T-helper 2 cell treated with Interferon-gamma antibody and Interleukin-4, amounts not matched to agents 5 μg/mL and 100 μg/mL, for 36 hours (primary cell): ENCODE measurements around the gene CLEC2D.
"Not testable (repeated sequence)": the region's sequence is repeated elsewhere in the genome, so short reads cannot be mapped to it uniquely, and the experiment has no call there.

Source experiments
- DNase-seq: peaks from one replicate; pipeline ENCODE4 v3.0.0; 2021; ENCODE audit warnings: low spot score
- H3K27ac Mint-ChIP-seq: one replicate; pipeline ENCODE4 v1.8.0; 2021; ENCODE audit warnings: mild to moderate bottlenecking, mixed read lengths
- H3K27me3 Mint-ChIP-seq: one replicate; pipeline ENCODE4 v1.8.0; 2021; ENCODE audit warnings: low read depth, mixed read lengths
- H3K36me3 Mint-ChIP-seq: one replicate; pipeline ENCODE4 v1.8.0; 2021; ENCODE audit warnings: low read depth, mixed read lengths
- H3K4me1 Mint-ChIP-seq: one replicate; pipeline ENCODE4 v1.8.0; 2021; ENCODE audit warnings: low read depth, mixed read lengths
- H3K4me3 Mint-ChIP-seq: one replicate; pipeline ENCODE4 v1.8.0; 2022; ENCODE audit warnings: mild to moderate bottlenecking, moderate library complexity, mixed read lengths
- H3K9me3 Mint-ChIP-seq: one replicate; pipeline ENCODE4 v1.8.0; 2021; ENCODE audit warnings: mixed read lengths

CLEC2D gene

GRCh38 chr12:9669534-9669933 is at the start of gene CLEC2D:
Gene CLEC2D (plus strand): TSS chr12:9669713. CDS start chr12:9669735, 22 bp downstream.
- peak within 1 kb of the TSS; percentile 97 for H3K27ac Mint-ChIP-seq
- H3K27me3 Mint-ChIP-seq = no peaks in the 10 kb centered on the region
- H3K4me3 Mint-ChIP-seq = peak within 1 kb of the TSS; percentile 89
- peaks cover 65% of the 10 kb centered on the region for H3K36me3 Mint-ChIP-seq
- DNase-seq = peak; percentile 70
- H3K9me3 Mint-ChIP-seq = no peaks in the 10 kb centered on the region
- H3K4me1 Mint-ChIP-seq = peaks cover 45% of the 10 kb centered on the region

GRCh38 chr12:9625019-9625418 is 44.5 kb upstream of the CLEC2D start:
- DNase-seq = no peak
- Mint-ChIP-seq H3K4me3 (no peak overlapping the region), H3K36me3 (peaks cover 23% of the 10 kb centered on the region), H3K9me3 (peaks cover 27% of the 10 kb centered on the region), H3K27me3 (peaks cover 16% of the 10 kb centered on the region), H3K27ac (no peak overlapping the region), H3K4me1 (peaks cover 2% of the 10 kb centered on the region)

- DNase-seq = no peak
- peaks cover 23% of the 10 kb centered on the region for H3K36me3 Mint-ChIP-seq
- H3K9me3 Mint-ChIP-seq = peaks cover 27% of the 10 kb centered on the region
- H3K4me3 Mint-ChIP-seq = no peak overlapping the region
- H3K27me3 Mint-ChIP-seq = peaks cover 23% of the 10 kb centered on the region
- no peak overlapping the region for H3K27ac Mint-ChIP-seq
- H3K4me1 Mint-ChIP-seq = peaks cover 1% of the 10 kb centered on the region
These were observed 43.2 kb upstream of the CLEC2D start for GRCh38 chr12:9626291-9626690.

- H3K9me3 Mint-ChIP-seq = peaks cover 27% of the 10 kb centered on the region
- peaks cover 1% of the 10 kb centered on the region for H3K4me1 Mint-ChIP-seq
- no peak for DNase-seq
- no peak overlapping the region for H3K27ac Mint-ChIP-seq
- no peak overlapping the region for H3K4me3 Mint-ChIP-seq
- H3K36me3 Mint-ChIP-seq = peaks cover 22% of the 10 kb centered on the region
- H3K27me3 Mint-ChIP-seq = peaks cover 25% of the 10 kb centered on the region
These were observed 42.7 kb upstream of the CLEC2D start for GRCh38 chr12:9626821-9627220.

- Mint-ChIP-seq H3K9me3 (peaks cover 5% of the 10 kb centered on the region), H3K27me3 (peaks cover 17% of the 10 kb centered on the region), H3K27ac (no peak overlapping the region), H3K36me3 (peaks cover 11% of the 10 kb centered on the region), H3K4me1 (peaks cover 35% of the 10 kb centered on the region), H3K4me3 (no peak overlapping the region)
- no peak for DNase-seq
These were observed 36.7 kb upstream of the CLEC2D start for GRCh38 chr12:9632766-9633165.

DNA sequence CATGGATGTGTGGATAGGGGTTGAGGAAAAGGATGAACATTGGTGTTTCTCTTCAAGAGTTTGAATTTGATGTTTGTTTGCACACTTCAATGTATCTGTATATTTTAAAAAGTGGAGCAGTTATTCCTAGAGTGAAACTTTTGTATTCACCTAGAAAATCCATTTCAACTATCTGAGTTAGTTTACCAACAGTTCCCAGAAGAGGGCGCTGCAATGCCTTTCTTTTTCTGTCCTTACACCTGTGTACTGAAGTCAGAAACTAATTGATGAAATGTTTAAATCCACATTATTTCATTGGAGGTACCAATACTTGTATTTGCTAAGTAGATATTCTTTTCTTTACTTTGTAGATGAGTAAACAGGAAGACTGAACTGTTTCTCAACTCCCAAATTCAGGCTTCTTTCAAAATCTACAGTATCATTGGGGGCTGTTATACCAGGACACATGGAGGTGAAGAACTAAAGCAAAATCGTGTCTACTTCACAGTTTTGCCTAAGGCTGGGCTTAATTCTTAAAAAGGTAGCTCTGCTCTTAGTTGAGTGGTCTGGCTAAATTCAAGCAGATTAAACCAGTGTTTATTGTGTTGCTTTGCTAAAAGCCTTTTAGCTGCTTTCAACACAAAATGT is 35.2 kb upstream of the CLEC2D start:
- Mint-ChIP-seq H3K27me3 (peaks cover 13% of the 10 kb centered on the region), H3K36me3 (peaks cover 16% of the 10 kb centered on the region), H3K27ac (peak overlapping the region; percentile 67), H3K9me3 (peaks cover 9% of the 10 kb centered on the region), H3K4me1 (peaks cover 41% of the 10 kb centered on the region), H3K4me3 (peak overlapping the region; percentile 55)
- DNase-seq = peak; percentile 54

DNA sequence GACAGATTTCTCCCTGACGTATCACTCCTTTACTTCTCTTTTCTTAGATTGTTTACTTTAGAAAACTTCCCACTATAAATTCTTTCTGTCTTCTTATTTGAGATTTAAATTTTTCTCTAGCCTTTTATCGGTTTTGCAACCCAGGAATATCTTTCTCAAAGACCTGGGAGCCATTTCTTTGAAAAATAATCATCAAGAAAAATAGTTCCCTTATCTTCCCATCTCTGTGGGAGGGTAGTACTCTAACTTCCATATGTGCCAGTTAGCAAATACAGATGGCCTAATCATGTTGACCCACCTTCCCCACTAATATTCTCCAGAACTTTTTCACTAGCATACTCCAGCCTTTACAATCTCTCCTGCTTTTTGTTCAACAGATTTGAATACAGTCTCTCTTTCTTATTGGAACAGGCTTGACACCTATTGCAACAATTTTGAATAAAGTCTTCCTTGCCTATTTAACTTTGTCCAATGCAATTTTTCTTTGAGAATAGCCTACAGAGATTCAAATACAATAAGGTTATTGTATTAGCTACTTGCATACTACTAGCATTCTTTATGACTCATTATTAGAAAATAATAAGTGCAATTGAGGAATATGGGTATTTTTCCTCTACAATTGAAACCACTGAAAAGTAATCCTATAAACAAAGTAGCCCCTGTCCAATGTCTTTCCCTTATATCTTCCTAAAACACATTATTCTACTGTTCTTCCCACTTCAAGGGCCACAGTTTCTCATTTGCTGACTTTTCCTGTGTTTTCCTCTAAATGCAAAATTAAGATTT is 34.4 kb upstream of the CLEC2D start:
- peaks cover 40% of the 10 kb centered on the region for H3K4me1 Mint-ChIP-seq
- H3K27ac Mint-ChIP-seq = peak overlapping the region; percentile 1

DNA sequence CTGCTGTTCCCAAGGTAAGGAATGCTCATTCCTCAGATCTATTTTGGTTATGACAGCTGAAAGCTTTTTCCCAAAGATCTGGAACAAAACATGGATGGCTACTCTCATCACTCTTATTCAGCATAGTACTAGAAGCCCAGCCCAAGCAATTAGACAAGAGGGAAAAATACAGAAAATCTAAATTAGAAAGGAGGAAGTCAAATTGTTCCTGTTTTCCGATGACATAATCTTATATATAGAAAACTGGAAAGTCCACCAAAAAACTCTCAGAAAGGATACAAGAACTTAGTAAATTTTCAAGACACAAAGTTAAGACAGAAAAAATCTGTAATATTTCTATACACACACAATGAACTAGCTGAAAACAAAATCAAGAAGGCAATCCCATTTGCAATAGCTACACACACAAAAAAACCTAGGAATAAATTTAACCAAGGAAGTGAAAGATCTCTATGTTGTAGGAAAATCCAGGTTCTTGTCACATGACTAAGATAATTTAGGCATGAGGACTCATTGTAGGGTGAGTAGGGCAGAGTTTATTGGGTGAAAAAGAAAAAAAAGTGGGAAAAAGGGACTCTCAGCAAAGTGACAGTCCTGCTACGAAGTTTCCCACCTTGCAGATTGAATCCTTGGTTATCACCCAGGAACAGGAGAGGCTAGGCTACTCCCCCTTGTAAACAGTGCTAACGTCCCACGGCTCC is 33.2 kb upstream of the CLEC2D start:
- DNase-seq = no peak
- H3K27ac Mint-ChIP-seq = no peak overlapping the region
- H3K27me3 Mint-ChIP-seq = peaks cover 2% of the 10 kb centered on the region
- H3K4me1 Mint-ChIP-seq = peaks cover 40% of the 10 kb centered on the region
- H3K4me3 Mint-ChIP-seq = no peak overlapping the region
- H3K36me3 Mint-ChIP-seq = peaks cover 22% of the 10 kb centered on the region
- H3K9me3 Mint-ChIP-seq = peaks cover 26% of the 10 kb centered on the region

More for the DNA sequence above, 34.4 kb upstream of the CLEC2D start:
- DNase-seq = no peak
- Mint-ChIP-seq H3K36me3 (peaks cover 15% of the 10 kb centered on the region), H3K4me3 (peak overlapping the region; percentile 2), H3K27me3 (peaks cover 7% of the 10 kb centered on the region), H3K9me3 (peaks cover 15% of the 10 kb centered on the region)

DNA sequence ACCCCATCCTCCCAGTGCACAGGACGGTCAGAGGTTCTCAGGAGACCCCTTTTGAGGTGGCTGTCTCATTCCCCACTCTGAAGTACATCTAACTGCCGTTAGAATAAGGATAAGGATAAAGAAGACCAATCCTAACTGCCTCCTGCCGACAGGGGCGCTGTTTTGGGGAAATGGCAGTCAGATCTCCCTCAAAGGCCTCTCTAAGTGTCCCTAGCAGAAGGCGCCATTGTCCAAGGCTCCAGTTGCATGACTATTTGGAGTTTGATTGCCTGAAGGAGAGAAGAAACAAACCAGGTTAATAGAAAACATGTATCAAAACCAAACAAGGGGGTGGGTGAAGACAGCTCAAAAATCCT is 32.7 kb upstream of the CLEC2D start:
- H3K4me1 Mint-ChIP-seq = peaks cover 39% of the 10 kb centered on the region
- H3K4me3 Mint-ChIP-seq = no peak overlapping the region
- DNase-seq = no peak
- H3K36me3 Mint-ChIP-seq = peaks cover 24% of the 10 kb centered on the region
- H3K27me3 Mint-ChIP-seq = no peaks in the 10 kb centered on the region
- no peak overlapping the region for H3K27ac Mint-ChIP-seq
- peaks cover 30% of the 10 kb centered on the region for H3K9me3 Mint-ChIP-seq

GRCh38 chr12:9640024-9640423 is 29.5 kb upstream of the CLEC2D start:
- no peak overlapping the region for H3K4me3 Mint-ChIP-seq
- H3K36me3 Mint-ChIP-seq = peaks cover 31% of the 10 kb centered on the region
- H3K27ac Mint-ChIP-seq = no peak overlapping the region
- H3K27me3 Mint-ChIP-seq = no peaks in the 10 kb centered on the region
- DNase-seq = no peak
- H3K9me3 Mint-ChIP-seq = peaks cover 43% of the 10 kb centered on the region
- peaks cover 45% of the 10 kb centered on the region for H3K4me1 Mint-ChIP-seq

DNA sequence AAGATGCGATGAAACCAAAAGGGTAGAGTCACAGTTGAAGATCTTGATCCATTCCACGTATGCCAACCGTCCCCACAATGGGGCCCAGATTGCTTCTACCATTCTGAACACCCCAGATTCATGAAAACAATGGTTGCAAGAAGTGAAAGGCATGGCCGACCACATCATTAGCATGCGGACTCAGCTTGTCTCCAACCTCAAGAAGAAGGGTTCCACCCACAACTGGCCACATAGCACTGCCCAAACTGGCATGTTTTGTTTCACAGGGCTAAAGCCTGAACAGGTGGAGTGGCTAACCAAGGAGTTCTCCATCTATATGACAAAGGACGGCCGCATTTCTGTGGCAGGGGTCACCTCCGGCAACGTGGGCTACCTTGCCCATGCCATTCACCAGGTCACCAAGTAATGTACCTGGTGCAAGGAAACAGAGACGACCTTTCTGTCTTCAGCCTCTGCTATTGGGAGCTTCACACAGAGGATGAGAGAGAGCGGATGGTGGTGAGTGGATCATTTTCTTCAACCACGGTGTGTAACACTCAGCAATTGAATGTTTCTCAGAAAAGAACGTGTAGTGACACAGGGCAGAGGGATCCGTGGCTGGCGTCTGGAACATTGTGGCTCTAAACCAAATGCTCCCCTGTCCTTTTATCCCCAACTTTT is 26.8 kb upstream of the CLEC2D start:
- Mint-ChIP-seq H3K4me1 (peaks cover 47% of the 10 kb centered on the region), H3K4me3 (no peak overlapping the region), H3K9me3 (peaks cover 51% of the 10 kb centered on the region), H3K27ac (peak overlapping the region; percentile 47), H3K36me3 (peaks cover 35% of the 10 kb centered on the region), H3K27me3 (no peaks in the 10 kb centered on the region)
- no peak for DNase-seq

DNA sequence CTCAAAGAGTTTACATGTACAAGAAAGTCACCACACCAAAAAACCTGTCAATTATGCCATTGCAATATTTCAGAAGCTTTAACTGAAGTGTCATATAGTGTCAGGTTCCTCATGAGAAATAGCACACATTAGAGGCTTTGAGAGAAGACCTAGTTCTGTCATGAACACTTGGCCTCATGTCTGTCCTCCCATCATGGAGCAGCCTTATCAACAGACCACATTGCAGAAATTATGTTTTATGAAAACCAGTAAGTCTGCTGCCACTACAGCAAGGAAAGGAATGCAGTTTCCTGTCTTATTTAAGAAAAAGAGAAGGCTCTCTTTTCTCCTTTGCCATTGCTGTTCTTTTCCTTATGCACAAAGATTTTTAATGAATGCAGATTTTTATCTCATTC is 26.2 kb upstream of the CLEC2D start:
- H3K9me3 Mint-ChIP-seq = peaks cover 48% of the 10 kb centered on the region
- DNase-seq = no peak
- H3K27ac Mint-ChIP-seq = peak overlapping the region; percentile 19
- peaks cover 38% of the 10 kb centered on the region for H3K36me3 Mint-ChIP-seq
- H3K4me3 Mint-ChIP-seq = peak overlapping the region; percentile 9
- peaks cover 45% of the 10 kb centered on the region for H3K4me1 Mint-ChIP-seq
- no peaks in the 10 kb centered on the region for H3K27me3 Mint-ChIP-seq

DNA sequence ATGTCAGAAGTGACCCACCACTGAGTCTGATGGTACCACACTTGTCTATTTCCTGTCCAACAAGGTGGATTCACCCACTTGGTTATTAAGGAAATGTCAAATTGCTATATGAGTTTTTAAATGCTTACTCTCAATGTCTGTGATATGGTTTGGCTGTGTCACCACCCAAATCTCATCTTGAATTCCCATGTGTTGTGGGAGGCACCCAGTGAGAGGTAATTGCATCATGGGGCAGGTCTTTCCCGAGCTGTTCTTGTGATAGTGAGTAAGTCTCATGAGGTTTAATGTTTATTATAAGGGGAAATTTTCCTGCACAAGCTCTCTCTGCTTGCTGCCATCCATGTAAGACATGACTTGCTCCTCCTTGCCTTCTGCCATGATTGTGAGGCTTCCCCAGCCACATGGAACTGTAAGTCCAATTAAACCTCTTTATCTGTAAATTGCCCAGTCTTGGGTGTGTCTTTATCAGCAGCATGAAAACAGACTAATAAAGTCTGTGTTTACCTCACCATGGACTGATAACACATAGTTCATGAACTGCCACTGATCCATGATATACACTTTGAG is 24.4 kb upstream of the CLEC2D start:
- Mint-ChIP-seq H3K36me3 (peaks cover 49% of the 10 kb centered on the region), H3K4me1 (peaks cover 42% of the 10 kb centered on the region), H3K9me3 (peaks cover 37% of the 10 kb centered on the region), H3K4me3 (peak overlapping the region; percentile 7)
- H3K27me3 Mint-ChIP-seq, H3K27ac Mint-ChIP-seq, DNase-seq: not testable (repeated sequence)
